Measurements from ENCODE around the gene TTC9B. TPM values are rescaled to one million over a fixed set of nuclear protein-coding genes. Genes with fewer than 3 reads are reported as not detected.
A peak's percentile ranks its signal among the peaks of the same experiment; 100 is the strongest.
"Not testable (repeated sequence)": the region's sequence is repeated elsewhere in the genome, so short reads cannot be mapped to it uniquely, and the experiment has no call there.

Gene TTC9B
- total RNA-seq, 1 donor from 2014 or later = not detected

DNA sequence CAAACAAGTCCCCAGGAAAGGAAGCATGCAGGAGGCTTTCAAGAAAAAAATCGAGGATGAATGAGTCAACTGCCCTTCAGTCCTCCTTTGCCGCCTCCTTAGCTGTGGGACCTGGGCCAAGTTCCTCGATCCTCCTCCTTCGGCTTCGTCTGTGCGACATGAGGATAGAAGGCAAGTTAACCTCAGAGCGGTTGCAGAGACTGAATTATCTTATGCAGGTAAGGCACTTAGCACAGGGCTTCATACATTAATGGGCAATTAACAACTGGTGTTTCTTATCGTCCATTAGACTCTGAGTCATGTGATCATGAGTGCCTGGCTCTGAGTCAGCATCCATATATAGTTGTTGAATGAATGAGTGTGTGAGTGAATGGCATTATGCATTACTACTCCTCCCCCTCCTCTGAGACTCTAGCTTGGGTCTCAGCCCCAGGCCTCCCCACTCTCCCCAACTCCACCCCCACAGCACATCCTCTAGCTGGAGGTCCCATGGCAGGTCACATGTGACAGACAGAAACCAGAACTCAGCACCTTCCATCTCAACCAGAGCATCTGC lies 1.6 kb upstream of the TTC9B start:
- intact Hi-C loops (cut with DNase I) = loop anchor here (5.0 kb wide), 1 partner anchor 62 kb away; no protein-coding TSS in a partner anchor
- no peak overlapping the region for H3K27ac ChIP-seq
- TF ChIP-seq, protein P1, sequence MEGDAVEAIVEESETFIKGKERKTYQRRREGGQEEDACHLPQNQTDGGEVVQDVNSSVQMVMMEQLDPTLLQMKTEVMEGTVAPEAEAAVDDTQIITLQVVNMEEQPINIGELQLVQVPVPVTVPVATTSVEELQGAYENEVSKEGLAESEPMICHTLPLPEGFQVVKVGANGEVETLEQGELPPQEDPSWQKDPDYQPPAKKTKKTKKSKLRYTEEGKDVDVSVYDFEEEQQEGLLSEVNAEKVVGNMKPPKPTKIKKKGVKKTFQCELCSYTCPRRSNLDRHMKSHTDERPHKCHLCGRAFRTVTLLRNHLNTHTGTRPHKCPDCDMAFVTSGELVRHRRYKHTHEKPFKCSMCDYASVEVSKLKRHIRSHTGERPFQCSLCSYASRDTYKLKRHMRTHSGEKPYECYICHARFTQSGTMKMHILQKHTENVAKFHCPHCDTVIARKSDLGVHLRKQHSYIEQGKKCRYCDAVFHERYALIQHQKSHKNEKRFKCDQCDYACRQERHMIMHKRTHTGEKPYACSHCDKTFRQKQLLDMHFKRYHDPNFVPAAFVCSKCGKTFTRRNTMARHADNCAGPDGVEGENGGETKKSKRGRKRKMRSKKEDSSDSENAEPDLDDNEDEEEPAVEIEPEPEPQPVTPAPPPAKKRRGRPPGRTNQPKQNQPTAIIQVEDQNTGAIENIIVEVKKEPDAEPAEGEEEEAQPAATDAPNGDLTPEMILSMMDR (IDR thresholded peaks at IDR 0.05) = no peak
- no peak overlapping the region for H3K4me3 ChIP-seq
- H3K4me1 ChIP-seq = peaks cover 4% of the 10 kb centered on the region
- no peaks in the 10 kb centered on the region for H3K9me3 ChIP-seq
- H3K27me3 ChIP-seq = peaks cover 47% of the 10 kb centered on the region
- DNase-seq = no peak
- no peak for ATAC-seq
- no peaks in the 10 kb centered on the region for H3K36me3 ChIP-seq

DNA sequence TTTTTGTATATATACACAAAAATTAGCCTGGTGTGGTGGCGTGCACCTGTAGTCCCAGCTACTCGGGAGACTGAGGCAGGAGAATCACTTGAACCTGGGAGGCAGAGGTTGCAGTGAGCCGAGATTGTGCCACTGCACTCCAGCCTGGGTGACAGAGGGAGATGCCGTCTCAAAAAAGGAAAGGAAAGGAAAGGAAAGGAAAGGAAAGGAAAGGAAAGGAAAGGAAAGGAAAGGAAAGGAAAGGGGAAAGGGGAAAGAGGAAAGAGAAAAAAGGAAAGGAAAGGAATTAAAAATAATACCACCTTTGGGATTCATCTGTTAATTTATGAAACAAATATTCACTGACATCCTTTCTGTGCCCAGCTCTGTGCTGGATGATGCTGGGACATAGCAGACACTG lies 845 bp upstream of the TTC9B start:
- H3K27me3 ChIP-seq = peaks cover 39% of the 10 kb centered on the region
- H3K4me3 ChIP-seq, ATAC-seq, H3K9me3 ChIP-seq, H3K4me1 ChIP-seq, DNase-seq, H3K27ac ChIP-seq, H3K36me3 ChIP-seq: not testable (repeated sequence)
- intact Hi-C loops (cut with DNase I) = loop anchor here (5.0 kb wide), 1 partner anchor 62 kb away; no protein-coding TSS in a partner anchor

- intact Hi-C loops (cut with DNase I) = loop anchor here (5.0 kb wide), 1 partner anchor 60 kb away; no protein-coding TSS in a partner anchor
- ATAC-seq (peak; percentile 36), DNase-seq (peak; percentile 82)
- Histone ChIP-seq H3K36me3 (no peaks in the 10 kb centered on the region), H3K4me3 (no peak overlapping the region), H3K9me3 (no peaks in the 10 kb centered on the region), H3K27me3 (peaks cover 29% of the 10 kb centered on the region), H3K4me1 (no peaks in the 10 kb centered on the region), H3K27ac (no peak overlapping the region)
- TF ChIP-seq, protein P1 (IDR thresholded peaks at IDR 0.05) = peak; percentile 26
Observed at GRCh38 chr19:40217027-40217810, 965 bp downstream of the TTC9B start.

GRCh38 chr19:40216777-40217026 lies 1.5 kb downstream of the TTC9B start:
- peaks cover 29% of the 10 kb centered on the region for H3K27me3 ChIP-seq
- no peaks in the 10 kb centered on the region for H3K36me3 ChIP-seq
- no peak overlapping the region for H3K27ac ChIP-seq
- no peak for DNase-seq
- TF ChIP-seq, protein P1 (IDR thresholded peaks at IDR 0.05) = no peak
- H3K9me3 ChIP-seq = no peaks in the 10 kb centered on the region
- no peaks in the 10 kb centered on the region for H3K4me1 ChIP-seq
- no peak for ATAC-seq
- intact Hi-C loops (cut with DNase I) = loop anchor here (5.0 kb wide), 1 partner anchor 59 kb away; no protein-coding TSS in a partner anchor
- H3K4me3 ChIP-seq = no peak overlapping the region

GRCh38 chr19:40216013-40216776 lies 2.0 kb downstream of the TTC9B start:
- intact Hi-C loops (cut with DNase I) = loop anchor here (5.0 kb wide), 1 partner anchor 59 kb away; no protein-coding TSS in a partner anchor
- TF ChIP-seq, protein P1 (IDR thresholded peaks at IDR 0.05) = no peak
- peaks cover 3% of the 10 kb centered on the region for H3K36me3 ChIP-seq

GRCh38 chr19:40214936-40215335 lies 3.2 kb downstream of the TTC9B start:
- ATAC-seq = no peak
- Histone ChIP-seq H3K9me3 (no peaks in the 10 kb centered on the region), H3K27me3 (peaks cover 29% of the 10 kb centered on the region), H3K27ac (no peak overlapping the region), H3K4me1 (no peaks in the 10 kb centered on the region), H3K36me3 (peaks cover 8% of the 10 kb centered on the region), H3K4me3 (no peak overlapping the region)
- intact Hi-C loops (cut with DNase I) = loop anchor here (5.0 kb wide), 1 partner anchor 58 kb away; no protein-coding TSS in a partner anchor
- TF ChIP-seq, protein P1 (IDR thresholded peaks at IDR 0.05) = no peak
- DNase-seq = no peak

More at GRCh38 chr19:40216013-40216776, 2.0 kb downstream of the TTC9B start:
- Histone ChIP-seq H3K4me3 (no peak overlapping the region), H3K27ac (no peak overlapping the region), H3K4me1 (no peaks in the 10 kb centered on the region), H3K9me3 (no peaks in the 10 kb centered on the region), H3K27me3 (peaks cover 29% of the 10 kb centered on the region)
- ATAC-seq = no peak
- no peak for DNase-seq

All from upper lobe of right lung (tissue), 1 donor.